ENCODE data around the gene ENO1. TPM values are rescaled to one million over a fixed set of nuclear protein-coding genes. Genes with fewer than 3 reads are reported as not detected.

Gene ENO1
- total and polyA plus RNA-seq, 9 of the 15 experiments (the other 6 are each of a cell fraction or from before 2014, with no cell fraction given): 2,249 to 7,472 (median 2,868) TPM

GRCh38 chr1:8871965-8872399 is 6.5 kb downstream of the ENO1 start:
- peaks cover 11 to 29% of the 10 kb centered on the region in 2 experiments; a peak in 4 of 5 replicates for H3K4me1 ChIP-seq (replicated peaks in 1 of 2; ENCODE audit: control insufficient read depth in 2 of 2, insufficient read depth in 2 of 2, low read length in 2 of 2)
- POLR2A ChIA-PET: interaction anchor here (0.9 to 1.2 kb wide), 2 partner anchors 10 to 13 kb away, joined by 4 to 6 read pairs; no protein-coding TSS in a partner anchor
- BruUV-seq (replicated peaks): no TSS peak
- TF ChIP-seq CTCF (IDR thresholded peaks at IDR 0.05 in 2 of 3, conservative IDR thresholded peaks at IDR 0.05 in 1 of 3; ENCODE audit: insufficient read depth in 2 of 3, low read depth in 1 of 3, low read length in 3 of 3) (no peak), MECOM (CRISPR knock-in tag; IDR thresholded peaks at IDR 0.05) (no peak), LCOR (CRISPR knock-in tag; IDR thresholded peaks at IDR 0.05) (no peak), ZNF785 (CRISPR knock-in tag; IDR thresholded peaks at IDR 0.05) (no peak), POLR2A (conservative IDR thresholded peaks at IDR 0.05) (peak; percentile 56), AFF4 (CRISPR knock-in tag; IDR thresholded peaks at IDR 0.05) (no peak), FOXA1 (IDR thresholded peaks at IDR 0.05; ENCODE audit: borderline replicate concordance) (no peak), ZEB2 (IDR thresholded peaks at IDR 0.05) (no peak), SUPT5H (IDR thresholded peaks at IDR 0.05) (peak; percentile 54; the same call in 1 of the 2 replicates), SMAD1 (IDR thresholded peaks at IDR 0.05; ENCODE audit: low read depth, low read length, partially characterized antibody) (no peak), PHF20 (IDR thresholded peaks at IDR 0.05; ENCODE audit: partially characterized antibody) (no peak)
- DNase-seq (ENCODE audit: extremely low read depth in 1 of 4, low spot score in 3 of 4): no peak
- CTCF ChIA-PET (ENCODE audit: low intra/inter-chr PET ratio): interaction anchor here (1.0 to 2.2 kb wide), 2 partner anchors 116 to 133 kb away, joined by 8 to 11 read pairs; no protein-coding TSS in a partner anchor
- no peak for ATAC-seq
- no peaks in the 10 kb centered on the region for H3K9me3 ChIP-seq (replicated peaks; ENCODE audit: control insufficient read depth, insufficient read depth, low read depth, low read length)
- peaks cover 78% of the 10 kb centered on the region for H4K20me1 ChIP-seq (replicated peaks; ENCODE audit: control insufficient read depth, insufficient read depth, low read length)
- no peak overlapping the region for H3K9ac ChIP-seq (ENCODE audit: insufficient read depth in 1 of 2, low read depth in 2 of 2, low read length in 2 of 2)
- peaks cover 99% of the 10 kb centered on the region for H3K36me3 ChIP-seq (ENCODE audit: control insufficient read depth, insufficient read depth, low read length)
- no peak for FAIRE-seq
- intact Hi-C loops (cut with micrococcal nuclease) (no loop called here), in situ Hi-C loops (cut with MboI) (no loop called here)
- 91% methylated on average over 5 of the region's 5 CpGs for WGBS (ENCODE audit: insufficient coverage, low coverage, missing lambda C conversion rate)
- peaks cover 9% of the 10 kb centered on the region for H3K9me1 ChIP-seq (ENCODE audit: control insufficient read depth, insufficient read depth, low read length)
- peaks cover 97% of the 10 kb centered on the region for H3K79me2 ChIP-seq (ENCODE audit: control insufficient read depth, insufficient read depth, low read length)
- no peak overlapping the region for H3K4me3 ChIP-seq
- no peak overlapping the region for H3K4me2 ChIP-seq (ENCODE audit: insufficient read depth, low read length)
- no peaks in the 10 kb centered on the region for H3K27me3 ChIP-seq (ENCODE audit: control insufficient read depth in 2 of 2, insufficient read depth in 2 of 2, low read length in 2 of 2)
- H3K27ac ChIP-seq (ENCODE audit: extremely low read depth, low read depth, low read length): peak overlapping the region; percentile 20; the same call in 2 of the 3 replicates
- H2AFZ ChIP-seq (ENCODE audit: low read depth, low read length): no peak overlapping the region
